HG02870 (cell line): ENCODE measurements around the gene STOM.

Source experiments
- ATAC-seq: cut with Tn5 transposase; IDR thresholded peaks from one replicate; pipeline ENCODE4 v1.9.1; 2021; ENCODE audit warnings: mild to moderate bottlenecking, moderate library complexity; ENCODE audit not compliant: unreplicated experiment

STOM gene

DNA sequence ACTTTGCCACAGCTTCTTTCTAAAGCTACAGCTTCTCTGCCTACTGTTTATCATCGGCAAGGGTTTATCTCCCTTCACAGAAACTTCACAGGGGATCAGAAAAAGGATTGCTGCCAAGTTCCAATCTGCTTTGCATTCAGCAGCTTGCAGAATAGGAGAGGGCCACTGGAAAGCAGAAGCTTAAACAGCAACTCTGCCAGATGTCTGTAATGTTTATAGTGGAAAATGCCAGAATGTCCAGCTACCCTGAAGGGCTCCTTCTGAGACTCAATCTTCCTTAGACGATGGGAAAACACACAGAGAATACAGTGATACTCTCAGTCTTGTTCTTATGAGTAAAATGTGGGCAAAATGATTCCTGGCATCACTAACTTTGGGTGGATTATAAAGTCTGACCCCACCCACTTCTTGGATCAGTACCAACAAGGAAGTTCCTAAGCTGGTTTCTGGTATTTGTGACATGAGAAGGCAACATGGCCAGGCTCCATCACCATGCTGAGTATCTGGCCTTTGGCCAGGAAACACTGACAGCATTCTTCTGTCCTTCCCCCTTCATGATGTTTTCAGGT lies 19.0 kb downstream of the STOM start:
- ATAC-seq, result no peak

DNA sequence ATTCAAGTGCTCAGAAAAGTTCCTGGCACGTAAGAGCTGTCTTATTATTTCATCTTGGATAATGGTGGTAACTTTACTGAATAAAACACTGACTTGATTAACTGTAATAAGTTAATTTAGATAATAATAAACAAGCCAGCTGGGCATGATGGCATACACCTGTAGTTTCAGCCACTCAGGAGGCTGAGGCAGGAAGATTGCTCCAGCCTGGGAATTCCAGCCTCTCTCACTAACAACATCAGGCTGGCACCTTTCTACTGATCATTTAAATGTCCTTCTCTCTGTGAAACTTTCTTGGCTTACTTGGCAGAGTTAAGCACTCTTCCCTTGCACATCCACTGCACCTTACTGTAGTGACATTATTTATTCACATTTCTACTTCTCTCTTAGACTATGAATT lies 20.0 kb downstream of the STOM start:
- ATAC-seq, result no peak

DNA sequence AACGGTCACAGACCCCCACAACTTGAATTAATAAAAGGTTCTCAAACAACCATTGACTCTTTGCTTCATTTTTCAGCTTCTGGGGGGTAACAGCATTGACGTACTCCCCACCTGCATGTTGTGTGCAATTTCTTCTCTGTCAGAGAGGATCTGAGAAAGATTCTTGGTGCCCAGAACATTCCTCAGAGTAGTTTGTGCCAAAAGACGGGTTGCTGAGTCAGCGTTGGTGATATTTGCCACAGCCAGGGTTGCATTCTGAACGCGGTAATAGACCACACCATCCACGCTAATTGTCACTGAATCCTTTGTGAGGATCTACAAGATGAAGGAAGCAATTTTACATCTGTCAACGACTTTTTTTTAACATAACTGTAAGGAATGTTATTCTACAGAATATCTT lies 21.0 kb downstream of the STOM start:
- ATAC-seq, result no peak

DNA sequence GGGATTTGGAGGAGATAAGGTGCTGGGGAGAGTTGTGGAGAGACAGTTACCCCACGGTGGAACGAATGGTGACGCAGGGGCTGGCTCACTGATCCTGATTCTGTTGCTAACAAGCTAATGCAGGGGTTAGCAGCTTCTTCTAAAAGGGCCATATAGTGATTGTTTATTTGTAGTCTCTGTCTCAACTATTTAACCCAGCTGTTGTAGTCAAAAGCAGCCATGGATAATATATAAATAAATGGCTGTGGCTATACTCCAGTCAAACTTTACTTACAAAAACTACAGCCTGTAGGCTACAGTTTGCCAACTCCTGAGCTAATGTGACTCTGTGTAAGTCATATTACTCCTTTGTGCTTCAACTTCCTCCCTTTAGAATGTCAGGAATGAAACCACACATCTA lies 21.8 kb downstream of the STOM start:
- ATAC-seq, result no peak

DNA sequence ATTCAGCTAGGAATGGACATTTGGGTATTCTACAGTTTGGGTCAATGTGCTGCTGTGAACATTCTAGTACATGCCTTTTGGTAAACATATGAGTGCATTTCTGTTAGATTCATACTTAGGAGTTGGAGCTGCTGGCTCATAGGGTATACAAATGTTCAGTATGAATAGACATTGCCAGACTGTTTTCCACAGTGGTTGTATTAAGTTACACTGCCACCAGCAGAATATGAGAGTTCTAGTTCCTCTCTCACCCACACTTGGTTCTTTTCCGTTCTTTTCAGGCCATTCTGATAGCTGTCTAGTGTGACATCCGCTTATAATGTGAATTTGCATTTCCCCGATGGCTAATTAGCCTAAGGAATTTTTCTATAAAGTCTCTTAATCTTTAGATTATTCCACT lies 25.0 kb downstream of the STOM start:
- ATAC-seq, result no peak

DNA sequence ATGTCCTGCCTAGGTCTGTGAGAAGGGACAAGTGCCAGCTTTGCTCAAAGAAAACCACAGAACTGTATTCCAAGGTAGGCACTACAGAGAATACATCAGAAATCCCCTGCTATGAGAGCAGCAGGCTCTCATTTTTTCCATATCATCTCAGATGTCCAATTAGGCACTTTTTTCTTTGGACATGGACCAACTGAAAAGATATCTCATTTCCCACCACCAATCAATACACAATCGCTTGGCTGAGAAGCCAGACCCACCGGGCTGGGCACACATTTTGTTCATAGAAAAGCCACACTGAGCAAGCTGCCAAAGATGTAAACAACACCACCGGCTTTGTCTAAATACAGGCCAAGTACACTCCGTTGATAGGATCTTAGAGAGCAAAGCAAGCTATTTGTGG lies 25.9 kb downstream of the STOM start:
- no peak for ATAC-seq

DNA sequence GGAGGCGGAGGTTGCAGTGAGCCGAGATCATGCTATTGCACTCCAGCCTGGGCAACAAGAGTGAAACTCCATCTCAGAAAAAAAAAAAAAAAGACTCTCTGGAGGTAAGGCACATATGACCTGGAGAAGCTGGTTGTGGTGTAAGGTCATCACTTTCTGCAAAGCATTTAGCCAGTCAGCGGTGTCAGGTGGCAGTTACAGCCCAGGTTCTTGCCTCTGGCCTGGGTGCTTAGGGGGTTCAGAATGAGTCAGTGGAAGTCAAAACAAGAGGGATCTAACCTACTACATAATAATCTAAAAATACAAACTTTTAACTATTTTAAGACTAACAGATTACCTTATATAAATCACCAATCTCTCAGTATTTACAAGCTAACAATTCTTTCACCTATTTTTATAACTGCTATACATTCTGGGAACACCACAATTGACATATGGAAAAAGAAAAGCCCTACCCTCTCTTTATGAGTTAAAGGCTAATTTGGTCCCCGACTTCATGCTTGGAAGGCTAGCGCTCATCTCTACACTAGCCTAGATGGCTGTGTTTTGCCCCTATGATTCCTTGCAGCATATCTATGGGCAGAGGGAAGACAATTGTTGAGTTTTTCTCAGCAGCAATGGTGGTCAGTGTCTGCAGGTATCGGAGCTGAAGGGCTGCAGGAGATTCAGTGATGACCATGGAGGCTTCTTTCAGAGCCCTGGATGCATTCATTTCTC lies 29.2 kb downstream of the STOM start:
- ATAC-seq, result peak; percentile 96

DNA sequence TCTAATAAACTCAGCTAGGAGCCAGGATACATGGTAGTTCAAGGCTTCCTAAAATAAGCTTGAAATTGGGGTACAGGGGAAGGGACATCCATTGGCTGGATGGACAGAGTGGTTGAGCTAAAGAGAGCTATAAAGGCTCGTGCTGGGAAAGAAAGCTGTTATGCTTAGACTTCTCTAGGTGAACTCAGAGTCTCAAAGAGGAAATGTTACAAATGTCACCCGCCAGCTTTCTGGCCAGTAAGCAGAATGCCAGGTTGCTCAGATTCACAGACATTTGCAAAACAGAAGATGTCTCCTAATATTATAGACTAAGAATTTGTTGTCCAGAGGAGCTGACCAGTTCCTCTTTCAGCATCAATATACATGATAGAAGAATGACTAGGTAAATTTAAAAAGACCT lies 30.6 kb downstream of the STOM start:
- no peak for ATAC-seq

DNA sequence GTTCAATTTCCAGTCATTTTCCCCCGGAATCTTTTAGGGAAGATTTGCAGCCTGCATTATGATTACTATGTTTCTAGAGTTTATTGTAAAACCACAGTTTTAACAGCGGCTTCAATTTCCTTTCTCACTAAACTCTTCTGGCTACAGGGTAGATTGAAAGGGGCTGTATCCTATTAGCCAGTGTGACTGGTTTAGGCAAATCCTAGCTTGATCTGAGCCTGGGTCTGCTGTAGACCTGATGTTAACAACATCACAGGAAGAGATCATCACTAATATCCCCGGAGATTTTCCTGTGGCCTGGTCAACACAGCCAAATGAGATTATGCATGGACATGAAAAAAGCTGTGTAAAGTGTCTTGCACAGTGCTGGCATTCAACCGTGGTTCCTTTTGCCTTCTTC lies 33.4 kb downstream of the STOM start:
- no peak for ATAC-seq

DNA sequence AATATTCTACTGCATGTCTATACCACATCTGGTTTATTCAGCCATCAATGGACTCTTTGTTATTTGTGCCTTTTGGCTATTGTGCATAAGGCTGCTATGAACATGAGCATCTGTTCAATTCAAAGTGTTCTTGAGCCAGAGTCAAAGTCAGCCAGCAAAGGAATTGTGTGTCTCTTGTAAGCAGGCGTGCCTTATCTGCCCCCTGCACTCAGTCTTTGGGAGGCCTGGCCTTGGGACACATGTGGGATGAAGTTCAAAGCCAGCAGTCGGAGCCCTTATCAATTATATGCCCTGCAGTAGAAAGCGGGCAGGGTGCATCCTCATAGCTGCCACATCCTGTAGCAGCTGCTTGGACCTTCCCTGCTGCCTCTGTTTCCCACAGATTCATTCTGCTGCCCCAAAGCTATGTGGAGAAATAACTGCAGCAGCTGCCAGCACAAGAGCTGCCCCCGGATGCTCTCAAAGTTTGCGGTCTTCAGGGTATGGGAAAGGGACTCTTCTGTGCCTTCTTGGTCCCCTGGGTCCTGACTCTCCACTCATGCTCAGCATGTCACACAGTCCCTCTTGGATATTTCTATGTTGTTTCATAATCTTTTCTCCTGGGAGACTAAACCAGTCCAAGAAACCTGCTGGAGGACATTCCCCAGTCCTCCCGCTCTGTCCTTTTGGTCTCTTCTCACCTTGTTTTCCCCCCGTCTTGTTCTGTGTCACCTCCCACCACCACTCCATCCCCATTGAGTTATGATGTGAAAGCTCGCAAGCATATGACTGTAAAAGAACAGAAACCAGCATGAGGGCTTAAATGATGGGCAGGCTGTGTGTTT lies 35.9 kb downstream of the STOM start:
- ATAC-seq, result no peak

DNA sequence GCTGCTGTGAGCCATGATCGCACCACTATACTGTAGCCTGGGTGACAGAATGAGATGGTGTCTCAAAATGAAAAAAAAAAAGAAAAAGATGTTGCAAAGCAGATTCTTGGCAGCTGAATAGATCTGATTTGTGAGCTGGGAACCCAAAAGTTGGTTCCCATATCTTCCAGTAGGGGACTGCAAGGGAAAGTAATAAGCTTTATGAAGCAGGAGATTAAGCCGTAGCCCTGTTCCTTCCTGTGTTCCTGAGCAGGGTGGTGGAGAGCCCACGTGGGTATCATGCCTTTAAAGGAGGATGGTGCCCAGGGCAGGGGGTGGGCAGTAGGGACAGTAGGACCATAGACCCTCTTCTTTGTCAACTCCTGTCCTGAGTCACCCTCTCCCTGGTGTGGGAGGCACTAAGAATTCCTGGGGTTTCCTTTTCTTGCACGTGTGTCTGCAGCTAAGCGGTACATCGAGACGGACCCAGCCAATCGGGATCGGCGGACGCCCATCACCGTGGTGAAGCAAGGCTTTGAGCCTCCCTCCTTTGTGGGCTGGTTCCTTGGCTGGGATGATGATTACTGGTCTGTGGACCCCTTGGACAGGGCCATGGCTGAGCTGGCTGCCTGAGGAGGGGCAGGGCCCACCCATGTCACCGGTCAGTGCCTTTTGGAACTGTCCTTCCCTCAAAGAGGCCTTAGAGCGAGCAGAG lies 37.9 kb downstream of the STOM start:
- ATAC-seq, result no peak

DNA sequence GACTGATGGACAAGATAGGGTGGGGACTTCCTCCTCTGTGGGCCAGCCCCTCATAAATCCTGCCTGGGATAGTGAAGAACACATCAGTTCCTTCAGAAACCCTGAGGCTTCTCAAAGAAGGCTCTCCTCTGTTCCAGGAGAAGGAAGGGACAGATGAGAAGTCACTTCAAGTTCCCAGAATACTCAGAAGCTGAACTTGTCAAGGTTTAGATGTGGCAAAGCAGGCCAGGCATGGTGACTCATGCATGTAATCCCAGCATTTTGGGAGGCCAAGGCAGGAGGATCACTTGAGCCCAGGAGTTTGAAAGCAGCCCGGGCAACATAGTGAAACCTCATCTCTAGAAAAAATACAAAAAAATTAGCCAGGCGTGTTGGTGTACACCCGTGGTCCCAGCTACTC lies 38.5 kb downstream of the STOM start:
- ATAC-seq, result no peak

DNA sequence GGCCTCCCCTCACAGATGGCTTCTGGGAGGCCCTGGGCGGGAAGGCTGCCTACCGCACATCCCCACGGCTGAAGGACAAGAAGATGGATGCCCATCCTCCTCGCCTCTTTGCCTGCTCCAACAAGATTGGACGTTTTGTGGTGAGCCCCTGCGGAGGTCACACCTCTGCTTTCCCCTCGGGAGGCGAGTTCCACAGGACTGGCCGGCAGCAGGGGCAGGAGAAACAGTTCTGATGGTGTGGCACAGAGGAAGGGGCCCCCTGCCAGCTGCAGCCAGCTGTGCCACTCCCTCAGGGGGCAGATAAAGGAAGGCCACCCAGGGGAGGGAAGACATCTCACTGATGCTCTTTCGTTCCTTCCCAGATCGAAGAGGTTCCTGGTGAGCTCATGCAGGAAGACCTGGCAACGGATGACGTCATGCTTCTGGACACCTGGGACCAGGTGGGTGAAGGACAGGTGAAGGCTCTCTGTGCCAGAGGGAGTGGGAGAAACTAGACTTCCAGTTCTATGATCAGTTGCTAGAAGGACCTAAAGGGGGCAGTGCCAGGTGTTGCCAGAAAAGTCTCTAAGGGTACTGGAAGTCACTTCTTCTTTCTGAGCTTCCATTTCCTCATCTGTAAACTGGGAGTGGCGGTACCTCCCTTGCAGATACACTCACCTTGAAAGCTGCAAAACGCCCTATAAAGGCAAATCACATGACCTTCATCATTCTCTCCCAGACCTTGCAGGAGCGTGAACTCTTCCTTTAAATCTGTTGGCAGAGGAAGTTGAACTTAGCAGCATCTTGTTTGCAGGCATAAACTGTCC lies 41.0 kb downstream of the STOM start:
- ATAC-seq, result no peak

DNA sequence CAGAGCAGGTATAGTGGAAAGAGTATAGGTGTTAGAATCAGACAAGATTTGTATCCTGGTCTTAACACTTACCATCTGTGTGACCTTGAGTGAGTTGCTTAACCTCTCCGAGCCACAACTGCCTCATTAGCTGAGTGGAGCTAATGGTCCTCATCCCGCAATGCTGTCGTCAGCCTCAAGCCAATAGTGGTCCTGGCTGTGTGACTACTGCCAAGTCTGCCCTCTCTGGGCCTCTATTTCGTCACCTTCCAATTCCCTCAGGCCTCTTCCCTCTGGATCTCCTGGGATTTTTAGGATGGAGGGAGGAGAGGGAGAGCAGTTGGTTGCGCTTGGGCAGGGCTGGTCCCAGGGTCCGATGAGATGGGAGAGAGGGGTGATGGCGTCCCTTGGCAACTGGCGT lies 41.6 kb downstream of the STOM start:
- no peak for ATAC-seq

DNA sequence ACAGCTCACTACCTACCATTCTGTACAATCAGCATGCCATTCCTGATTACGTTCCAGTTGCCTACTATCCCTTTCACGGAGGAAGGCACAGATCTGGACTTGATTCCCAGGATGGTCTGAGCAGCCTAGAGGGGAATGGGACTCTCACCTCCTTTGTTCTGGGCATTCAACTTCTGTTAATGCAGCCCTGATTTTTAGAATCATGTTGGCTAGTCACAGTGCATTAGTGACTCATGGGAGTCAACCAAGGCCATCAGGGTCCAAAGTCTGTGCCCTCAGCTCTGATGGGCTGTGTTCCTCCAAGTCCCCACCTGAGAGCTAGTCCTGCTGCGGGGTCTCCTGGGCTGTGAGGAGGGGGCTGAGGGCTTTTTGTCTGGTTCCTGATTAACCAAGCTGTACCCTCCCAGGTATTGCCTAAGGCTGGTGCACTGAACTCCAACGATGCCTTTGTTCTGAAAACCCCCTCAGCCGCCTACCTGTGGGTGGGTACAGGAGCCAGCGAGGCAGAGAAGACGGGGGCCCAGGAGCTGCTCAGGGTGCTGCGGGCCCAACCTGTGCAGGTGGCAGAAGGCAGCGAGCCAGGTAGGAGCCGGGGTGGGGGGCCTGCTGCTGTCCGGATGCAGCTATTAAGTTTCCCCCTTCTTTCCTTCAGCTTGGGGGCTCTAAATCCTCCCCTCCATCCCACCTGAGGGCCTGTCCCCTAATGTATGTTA lies 43.0 kb downstream of the STOM start:
- ATAC-seq, result no peak

DNA sequence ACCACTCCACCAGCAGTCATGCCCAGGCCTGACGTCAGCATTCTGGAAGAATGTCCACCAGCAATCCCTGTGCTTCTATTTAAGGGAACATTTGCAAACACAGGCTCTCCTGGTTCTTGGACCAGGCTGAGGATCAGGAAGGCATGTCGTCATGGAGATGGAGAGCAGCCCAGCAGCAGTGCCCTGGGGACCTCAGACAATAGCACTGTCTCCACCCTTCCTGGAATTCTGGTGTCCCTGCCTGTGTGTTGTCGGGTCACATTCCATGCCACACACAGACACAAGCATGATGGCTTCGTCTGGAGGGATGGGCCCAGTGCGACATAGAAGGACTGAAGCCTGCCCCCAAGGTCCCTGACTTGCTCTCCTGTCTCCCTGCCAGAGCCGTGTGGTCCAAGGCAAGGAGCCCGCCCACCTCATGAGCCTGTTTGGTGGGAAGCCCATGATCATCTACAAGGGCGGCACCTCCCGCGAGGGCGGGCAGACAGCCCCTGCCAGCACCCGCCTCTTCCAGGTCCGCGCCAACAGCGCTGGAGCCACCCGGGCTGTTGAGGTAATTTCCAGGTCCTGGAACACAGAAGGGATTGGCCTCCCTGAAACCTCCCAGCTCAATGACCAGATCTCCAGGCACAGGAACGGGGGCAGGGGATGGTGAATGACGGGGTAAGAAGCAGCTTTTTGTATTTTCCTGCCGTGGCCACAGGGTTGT lies 43.8 kb downstream of the STOM start:
- no peak for ATAC-seq

DNA sequence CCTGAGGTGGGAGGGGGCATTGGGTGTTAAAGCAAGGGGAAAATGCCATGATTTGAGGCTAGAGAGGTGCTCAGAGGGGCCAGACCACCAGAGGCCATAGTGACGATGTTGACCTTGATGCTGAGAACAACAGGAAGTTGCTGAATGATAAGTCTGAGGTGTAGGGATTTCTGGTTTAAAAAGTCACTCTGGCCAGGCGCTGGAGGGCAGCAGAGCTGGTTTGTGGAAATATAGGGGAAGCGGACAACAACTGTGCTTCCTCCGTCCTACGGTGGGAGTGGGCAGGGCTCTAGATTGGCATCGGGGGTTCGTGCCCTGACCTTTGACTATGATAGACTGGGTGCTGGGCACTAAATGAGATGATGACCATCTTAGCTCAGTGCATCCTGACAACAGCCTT lies 44.7 kb downstream of the STOM start:
- ATAC-seq, result no peak

DNA sequence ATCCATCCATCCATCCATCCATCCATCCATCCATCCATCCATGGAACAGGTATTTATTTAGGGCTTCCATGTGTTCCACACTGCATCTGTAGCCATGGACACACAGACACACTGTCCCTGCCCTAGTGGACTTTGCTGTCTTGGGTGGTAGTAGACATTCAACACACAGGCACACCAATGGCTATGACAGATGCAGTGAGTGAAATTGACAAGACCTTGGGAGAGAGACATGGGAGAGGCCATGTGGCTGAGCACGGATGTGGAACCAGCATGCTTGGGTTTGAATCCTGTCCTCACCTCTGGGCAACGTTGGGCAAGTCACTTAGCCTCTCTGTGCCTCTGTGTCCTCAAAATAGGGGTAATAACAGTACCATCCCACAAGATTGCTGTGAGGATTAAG lies 45.3 kb downstream of the STOM start:
- ATAC-seq, result no peak

DNA sequence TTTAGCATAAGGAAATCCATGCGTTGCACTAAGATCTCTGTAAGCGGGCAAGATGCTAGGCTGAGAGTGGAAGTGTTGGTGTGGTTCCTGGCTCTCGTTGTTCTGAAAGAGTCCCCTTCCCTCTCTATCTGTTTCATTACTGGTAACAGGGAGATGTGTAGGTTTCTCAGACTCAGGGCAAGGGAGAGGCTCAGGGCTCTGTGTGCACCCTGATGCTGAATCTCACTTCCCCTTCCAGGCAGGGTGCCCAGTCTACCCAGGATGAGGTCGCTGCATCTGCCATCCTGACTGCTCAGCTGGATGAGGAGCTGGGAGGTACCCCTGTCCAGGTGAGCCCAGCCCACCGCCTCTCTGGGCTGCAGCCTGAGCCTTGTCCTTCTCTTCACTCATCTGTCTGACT lies 45.7 kb downstream of the STOM start:
- ATAC-seq, result no peak
